CD4-positive, alpha-beta T cell treated with Interleukin-15 for 4 hours (primary cell): ENCODE measurements around the gene FAR2.
"Not testable (repeated sequence)": the region's sequence is repeated elsewhere in the genome, so short reads cannot be mapped to it uniquely, and the experiment has no call there.

Experiments used
- DNase-seq: peaks from one replicate; pipeline ENCODE4 v3.0.0-alpha.2; 2020; ENCODE audit warnings: low spot score

The FAR2 gene

GRCh38 chr12:29152981-29153630 is 4.0 kb downstream of the FAR2 start:
- no peak for DNase-seq

GRCh38 chr12:29155079-29155478 is 6.0 kb downstream of the FAR2 start:
- DNase-seq, result no peak

- DNase-seq, result no peak
Measured at GRCh38 chr12:29157486-29157946, 8.4 kb downstream of the FAR2 start.

- DNase-seq, result no peak
Measured at GRCh38 chr12:29158115-29158763, 9.2 kb downstream of the FAR2 start.

- DNase-seq, result no peak
Measured at GRCh38 chr12:29159661-29160060, 10.6 kb downstream of the FAR2 start.

GRCh38 chr12:29160230-29160629 is 11.2 kb downstream of the FAR2 start:
- no peak for DNase-seq

- DNase-seq, result no peak
Measured at GRCh38 chr12:29163146-29163545, 14.1 kb downstream of the FAR2 start.

GRCh38 chr12:29164477-29165393 is 15.7 kb downstream of the FAR2 start:
- peak; percentile 39 for DNase-seq

GRCh38 chr12:29167445-29167844 is 18.4 kb downstream of the FAR2 start:
- no peak for DNase-seq

- DNase-seq, result no peak
Measured at GRCh38 chr12:29167988-29168387, 18.9 kb downstream of the FAR2 start.

GRCh38 chr12:29169978-29170377 is 20.9 kb downstream of the FAR2 start:
- DNase-seq, result not testable (repeated sequence)

- DNase-seq, result not testable (repeated sequence)
Measured at GRCh38 chr12:29170478-29171084, 21.5 kb downstream of the FAR2 start.

- no peak for DNase-seq
Measured at GRCh38 chr12:29171421-29172258, 22.6 kb downstream of the FAR2 start.

- DNase-seq, result no peak
Measured at GRCh38 chr12:29176941-29177340, 27.9 kb downstream of the FAR2 start.

- not testable (repeated sequence) for DNase-seq
Measured at GRCh38 chr12:29182247-29182646, 33.2 kb downstream of the FAR2 start.

GRCh38 chr12:29187756-29188155 is 38.7 kb downstream of the FAR2 start:
- no peak for DNase-seq

GRCh38 chr12:29191267-29191850 is 42.3 kb downstream of the FAR2 start:
- DNase-seq, result no peak

GRCh38 chr12:29198901-29199300 is 49.8 kb downstream of the FAR2 start:
- DNase-seq, result no peak

- DNase-seq, result no peak
Measured at GRCh38 chr12:29200586-29200985, 51.5 kb downstream of the FAR2 start.

- DNase-seq, result no peak
Measured at GRCh38 chr12:29201296-29201695, 52.2 kb downstream of the FAR2 start.

- no peak for DNase-seq
Measured at GRCh38 chr12:29201746-29202145, 52.7 kb downstream of the FAR2 start.
